Fibroblast of villous mesenchyme (primary cell): ENCODE data around the gene INO80D. TPM values are rescaled to one million over a fixed set of nuclear protein-coding genes. Genes with fewer than 3 reads are reported as not detected.
"Not testable (repeated sequence)": the region's sequence is repeated elsewhere in the genome, so short reads cannot be mapped to it uniquely, and the experiment has no call there.

ENCODE experiments used
- DNase-seq: peaks from one replicate; pipeline ENCODE4 v3.0.0-alpha.2; 2010; ENCODE audit warnings: low read depth
- H3K4me3 ChIP-seq: 2 replicates; pipeline ENCODE4 v1.5.1; 2011; ENCODE audit warnings: low read depth, mild to moderate bottlenecking, low read length
- CTCF ChIP-seq: IDR thresholded peaks from 2 replicates; pipeline ENCODE4 v1.5.1; 2012; ENCODE audit warnings: low read depth, mild to moderate bottlenecking, low read length; ENCODE audit not compliant: insufficient read depth
- total RNA-seq: library from RNA; depleted of rRNA; stranded (reverse); fragments of >200 nt; gene quantifications from 2 replicates; pipeline ENCODE4 v1.2.3, GENCODE V29; 2012

INO80D gene
- total RNA-seq, 1 donor = 10.4 TPM

- peak; percentile 88 for DNase-seq
- H3K4me3 ChIP-seq = peak overlapping the region; percentile 90
- TF ChIP-seq CTCF = no peak
These were observed 1.5 kb downstream of the INO80D start for GRCh38 chr2:206084439-206084869.

GRCh38 chr2:206083602-206084438, 2.2 kb downstream of the INO80D start:
- TF ChIP-seq CTCF = no peak
- peak; percentile 16 for DNase-seq
- peak overlapping the region; percentile 90 for H3K4me3 ChIP-seq

- no peak overlapping the region for H3K4me3 ChIP-seq
- DNase-seq = no peak
- no peak for TF ChIP-seq CTCF
These were observed 3.6 kb downstream of the INO80D start for GRCh38 chr2:206082298-206082843.

GRCh38 chr2:206080927-206081326, 5.0 kb downstream of the INO80D start:
- H3K4me3 ChIP-seq = no peak overlapping the region
- TF ChIP-seq CTCF = no peak
- no peak for DNase-seq

GRCh38 chr2:206079699-206080465, 6.1 kb downstream of the INO80D start:
- no peak for TF ChIP-seq CTCF
- DNase-seq = no peak
- no peak overlapping the region for H3K4me3 ChIP-seq

GRCh38 chr2:206077879-206078278, 8.1 kb downstream of the INO80D start:
- not testable (repeated sequence) for H3K4me3 ChIP-seq
- DNase-seq = peak; percentile 10

- DNase-seq = no peak
- no peak overlapping the region for H3K4me3 ChIP-seq
- no peak for TF ChIP-seq CTCF
These were observed 10.9 kb downstream of the INO80D start for GRCh38 chr2:206075113-206075512.
